ENCODE measurements around the gene TMBIM4.
"Not testable (repeated sequence)": the region's sequence is repeated elsewhere in the genome, so short reads cannot be mapped to it uniquely, and the experiment has no call there.

GRCh38 chr12:66174391-66175325 is 4.9 kb upstream of the TMBIM4 start:
- TF ChIP-seq CTCF (IDR thresholded peaks at IDR 0.05; ENCODE audit: extremely low read depth in 1 of 2, insufficient read depth in 1 of 2, low read depth in 1 of 2, low read length in 2 of 2); EZH2 (IDR thresholded peaks at IDR 0.05; ENCODE audit: borderline replicate concordance, low read depth, low read length, severe bottlenecking); POLR2A (IDR thresholded peaks at IDR 0.05; ENCODE audit: low read depth, low read length); GATA2 (IDR thresholded peaks at IDR 0.05; ENCODE audit: insufficient read depth, insufficient read length, low read depth, low read length): not testable (repeated sequence)
